HG03066 (cell line): Measurements from ENCODE around the gene HMCN2.
"Not testable (repeated sequence)": the region's sequence is repeated elsewhere in the genome, so short reads cannot be mapped to it uniquely, and the experiment has no call there.

Experiments used
- ATAC-seq: cut with Tn5 transposase; IDR thresholded peaks from one replicate; pipeline ENCODE4 v1.9.1; 2021; ENCODE audit warnings: low read depth; ENCODE audit not compliant: unreplicated experiment

The HMCN2 gene

DNA sequence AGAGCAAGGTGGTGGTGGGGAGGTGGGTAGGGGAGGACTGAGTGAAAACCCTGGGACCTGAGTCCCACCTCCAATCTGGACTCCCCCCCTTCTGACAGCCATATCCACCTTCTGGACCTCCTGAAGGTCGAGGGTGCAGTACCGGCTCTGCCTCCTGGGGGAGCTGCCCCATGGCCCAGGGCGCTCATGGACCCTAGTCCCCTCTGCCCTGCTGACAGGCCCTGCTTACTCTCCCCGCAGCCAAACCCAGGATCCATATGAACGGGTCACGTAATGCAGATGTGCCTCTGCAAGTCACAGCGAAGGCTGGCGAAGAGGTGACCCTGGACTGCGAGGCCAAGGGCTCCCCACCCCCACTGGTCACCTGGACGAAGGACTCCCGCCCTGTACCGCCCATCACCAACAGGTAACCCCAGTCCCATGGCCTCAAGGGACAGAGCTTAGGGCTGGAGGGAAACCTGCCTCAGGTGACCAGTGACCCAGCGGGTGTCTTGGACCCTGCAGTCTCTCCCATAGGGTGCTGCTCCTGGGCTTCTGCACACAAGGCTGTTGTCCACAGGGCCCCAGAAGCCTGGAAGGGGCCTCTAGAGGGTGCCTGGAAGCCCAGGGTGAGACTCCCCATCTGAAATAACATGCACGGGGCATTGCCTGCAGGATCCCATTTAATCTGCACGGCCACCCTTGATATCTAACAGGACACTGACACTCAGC, 61.7 kb downstream of the HMCN2 start:
- no peak for ATAC-seq

DNA sequence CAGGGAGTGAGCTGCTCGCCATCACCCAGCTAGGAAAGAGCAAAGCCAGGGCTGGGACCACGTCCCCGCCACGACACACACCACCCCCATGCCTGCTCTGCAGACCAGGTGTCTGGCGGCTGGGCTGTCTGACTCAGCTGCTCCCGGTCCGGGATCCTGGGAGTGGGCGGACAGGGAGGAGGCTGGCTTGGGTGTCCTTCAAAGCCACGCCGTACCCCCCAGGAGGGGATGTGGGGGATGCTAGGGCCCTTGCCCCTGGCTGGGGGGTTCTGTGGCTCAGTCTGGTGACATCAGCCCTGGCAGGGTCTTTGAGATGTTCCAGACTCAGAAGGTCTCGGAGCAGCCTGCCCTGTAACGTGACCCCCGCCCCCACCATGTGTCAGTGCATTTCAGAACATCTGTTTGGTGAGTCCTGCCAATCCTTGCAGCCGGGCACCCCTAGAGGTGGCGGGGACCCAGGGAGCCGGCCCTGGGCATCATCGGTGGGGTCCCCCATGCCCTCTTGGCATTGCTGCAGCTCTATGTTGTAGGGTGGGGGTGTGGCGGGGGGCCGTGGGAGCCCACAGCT, 62.3 kb downstream of the HMCN2 start:
- no peak for ATAC-seq

DNA sequence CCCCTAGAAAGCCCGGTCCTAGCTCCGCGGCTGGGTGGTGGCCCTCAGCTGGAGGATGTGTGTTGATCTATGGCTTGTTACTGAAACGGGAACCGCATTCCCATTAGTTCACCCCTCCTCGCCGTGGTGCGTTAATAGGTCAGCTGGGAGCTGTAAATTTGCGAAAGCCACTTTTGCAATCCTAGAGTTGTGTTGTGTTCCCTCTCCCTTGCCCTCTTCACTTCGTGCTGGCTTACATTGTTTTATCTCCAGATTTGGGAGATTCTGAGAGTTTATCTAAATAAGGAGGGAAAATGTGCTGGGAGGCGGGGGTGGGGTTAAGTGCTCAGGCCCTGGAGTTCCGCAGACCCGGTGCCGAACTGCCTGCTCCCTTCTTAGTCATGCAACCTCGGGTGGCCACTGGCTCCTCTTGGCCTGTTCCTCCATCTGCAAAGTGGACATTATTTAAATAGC, 62.8 kb downstream of the HMCN2 start:
- ATAC-seq = no peak

DNA sequence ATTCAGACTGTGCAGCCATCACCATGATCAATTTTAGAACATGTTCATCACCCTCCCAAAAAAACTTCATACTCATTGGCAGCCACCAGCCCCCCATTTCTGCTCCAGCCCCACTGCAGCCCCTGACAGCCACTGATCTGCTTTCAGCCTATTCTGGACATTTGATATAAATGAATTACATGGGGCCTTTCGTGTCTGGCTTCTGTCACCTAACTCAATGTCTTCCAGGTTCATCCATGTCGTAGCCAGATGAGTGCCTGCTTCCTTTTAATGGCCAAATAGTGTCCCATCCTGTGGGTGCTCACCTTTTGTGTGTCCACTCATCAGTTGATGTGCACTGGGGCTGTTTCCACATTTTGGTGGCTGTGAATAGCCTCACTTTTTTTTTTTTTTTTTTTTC, 63.5 kb downstream of the HMCN2 start:
- ATAC-seq = no peak

DNA sequence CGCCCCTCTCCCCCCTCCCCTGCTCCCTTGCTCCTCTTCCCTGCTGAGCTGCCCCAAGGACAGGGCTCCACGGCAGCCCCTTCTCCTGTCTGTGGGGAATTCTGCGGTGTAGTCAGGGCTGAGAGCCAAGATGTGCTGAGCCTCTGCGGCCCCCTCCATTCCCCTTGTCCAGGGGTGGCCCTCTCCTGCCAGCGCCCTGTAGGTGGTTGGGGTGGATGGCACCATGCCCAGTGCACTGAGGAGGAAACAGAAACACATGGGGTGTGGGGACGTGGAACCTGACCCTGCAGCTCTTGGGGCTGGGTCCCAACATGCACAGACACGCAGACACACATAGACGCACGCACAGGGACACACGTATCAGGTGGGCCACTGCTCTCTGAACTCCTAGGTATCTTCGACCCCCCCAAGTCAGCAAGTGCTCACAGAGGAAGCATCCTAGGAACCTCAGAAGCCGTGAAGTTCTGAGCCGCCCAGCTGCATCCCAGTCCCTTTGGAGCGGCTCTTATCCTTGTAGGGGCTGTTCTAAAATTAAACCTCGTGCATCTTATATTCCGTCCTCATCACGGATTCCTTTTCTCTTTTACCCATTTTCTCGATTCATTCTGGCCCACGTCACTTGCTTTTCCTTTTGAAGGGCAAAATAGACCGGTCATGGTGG, 64.8 kb downstream of the HMCN2 start:
- no peak for ATAC-seq

DNA sequence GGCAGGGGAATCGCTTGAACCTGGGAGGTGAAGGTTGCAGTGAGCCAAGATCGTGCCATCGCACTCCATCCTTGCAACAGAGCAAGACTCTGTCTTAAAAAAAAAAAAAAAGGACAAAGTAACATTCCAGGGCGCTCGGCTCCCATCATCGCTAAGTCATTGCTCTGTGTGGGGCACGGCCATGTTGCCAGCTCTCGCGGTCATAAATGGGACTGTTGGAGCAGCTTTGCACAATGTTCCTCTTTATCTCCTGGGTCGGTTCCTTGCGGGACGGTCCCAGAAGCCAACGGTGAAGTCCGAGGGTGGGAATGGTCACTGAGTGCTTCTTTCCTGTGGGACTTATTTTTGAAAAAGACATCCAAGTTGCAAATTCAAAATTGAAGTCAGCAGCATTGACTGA, 65.5 kb downstream of the HMCN2 start:
- no peak for ATAC-seq

DNA sequence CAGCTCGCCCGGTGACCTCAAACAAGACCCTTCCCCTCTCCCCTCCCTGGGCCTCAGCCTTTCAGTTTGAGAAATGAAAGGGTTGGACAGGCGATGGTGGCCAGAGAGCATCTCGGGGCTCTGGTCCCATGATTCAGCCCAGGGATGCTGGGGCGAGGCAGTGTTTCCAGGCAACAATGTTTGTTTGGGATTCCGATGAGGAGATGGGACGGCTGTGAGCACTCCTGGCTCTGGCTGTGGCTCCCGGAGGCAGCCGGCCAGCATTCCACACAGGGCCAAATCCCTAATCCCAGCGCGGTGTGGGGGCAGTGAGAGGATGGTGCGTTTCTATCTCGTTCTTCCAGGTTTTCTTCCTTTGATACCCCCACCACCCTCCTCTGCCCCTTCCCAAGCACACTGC, 66.0 kb downstream of the HMCN2 start:
- no peak for ATAC-seq

DNA sequence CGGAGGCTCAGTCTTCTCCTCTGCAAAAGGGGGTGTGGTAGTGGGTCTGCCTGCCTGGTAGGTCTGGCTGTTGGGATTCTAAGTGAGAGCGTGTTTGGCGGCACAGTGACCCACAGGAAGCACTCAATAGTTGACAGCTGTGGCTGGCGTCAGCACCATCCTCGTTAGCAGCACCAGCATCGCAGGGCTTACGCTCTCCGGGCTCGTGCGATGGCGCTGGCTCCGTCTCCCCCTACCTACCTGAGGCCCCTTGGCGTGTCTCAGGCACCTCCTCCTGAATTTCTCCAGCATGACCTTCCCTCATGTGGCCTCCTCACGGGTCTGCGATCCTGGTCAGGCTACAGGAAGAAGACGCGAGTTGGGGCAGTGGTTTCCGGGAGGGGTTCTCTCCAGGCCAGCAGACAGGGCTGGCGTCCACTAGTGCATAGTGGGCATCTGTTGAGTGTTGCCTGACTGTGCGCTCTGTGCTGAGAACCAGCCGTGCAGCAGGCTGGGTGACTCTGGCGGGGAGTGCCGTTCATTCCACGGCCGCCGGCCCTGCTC, 66.9 kb downstream of the HMCN2 start:
- no peak for ATAC-seq

DNA sequence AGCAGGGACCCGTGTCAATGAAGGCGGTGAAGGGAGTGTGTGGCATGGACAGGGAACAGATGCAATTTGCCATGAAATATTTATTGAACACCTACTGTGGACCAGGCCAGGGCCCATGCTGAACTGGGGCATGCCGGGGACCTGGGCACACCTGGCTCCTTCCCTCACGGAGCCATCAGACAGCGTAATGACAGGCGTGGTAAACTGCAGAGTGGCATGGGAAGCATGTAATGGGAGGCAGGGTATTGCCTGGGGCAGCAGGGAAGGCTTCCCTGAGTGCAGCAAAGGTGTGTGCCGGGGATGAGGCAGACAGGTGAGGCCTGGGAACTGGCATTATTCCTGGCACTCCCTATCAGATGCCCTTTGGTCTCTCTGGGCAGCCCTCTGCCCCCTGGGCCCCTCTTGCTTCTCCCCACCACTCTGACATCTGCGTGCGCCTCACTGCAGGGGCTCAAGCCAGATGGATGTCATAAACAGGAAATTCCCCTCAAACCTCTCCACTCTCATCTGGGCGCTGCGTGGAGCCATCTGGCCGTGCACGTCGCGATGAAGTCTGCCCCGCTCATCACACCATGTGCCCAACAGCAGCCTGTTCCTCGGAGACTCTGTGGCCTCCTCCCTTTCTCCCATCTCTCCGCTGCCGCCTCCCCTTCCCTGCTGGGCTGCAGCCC, 67.6 kb downstream of the HMCN2 start:
- no peak for ATAC-seq

DNA sequence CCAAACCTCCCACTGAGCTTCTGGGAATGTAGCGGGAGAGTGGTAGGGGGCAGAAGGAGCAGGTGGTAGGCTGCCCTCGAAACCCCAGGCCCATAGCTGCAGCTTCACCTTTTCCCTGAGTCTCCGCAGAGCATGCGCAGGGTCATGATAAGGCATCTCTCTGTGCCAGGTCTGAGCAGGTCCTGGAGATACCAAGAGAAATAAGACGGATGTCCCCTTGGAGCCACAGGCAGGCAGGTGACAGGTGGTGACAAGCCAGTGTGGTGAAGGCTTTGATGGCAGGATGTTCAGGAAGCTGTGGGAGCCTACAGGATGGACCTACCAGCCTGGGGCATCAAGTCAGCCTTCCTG, 68.1 kb downstream of the HMCN2 start:
- ATAC-seq = no peak

DNA sequence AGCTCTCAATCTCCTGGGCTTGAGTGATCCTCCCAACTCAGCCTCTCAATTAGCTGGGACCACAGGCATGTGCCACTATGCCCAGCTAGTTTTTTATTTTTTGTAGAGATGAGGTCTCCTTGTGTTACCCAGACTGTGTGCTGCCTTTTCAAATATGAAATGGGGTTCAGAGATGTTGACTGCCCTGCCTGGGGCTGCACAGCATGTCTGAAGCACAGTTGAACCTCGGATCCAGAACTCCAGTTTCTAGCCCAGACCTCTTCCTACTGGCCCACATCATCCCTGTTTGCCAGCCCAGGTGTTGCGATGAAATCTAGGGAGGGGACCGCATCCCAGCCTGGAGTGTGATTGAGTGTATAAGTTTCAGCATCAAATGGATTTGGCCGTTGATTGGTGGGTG, 69.4 kb downstream of the HMCN2 start:
- ATAC-seq = no peak

DNA sequence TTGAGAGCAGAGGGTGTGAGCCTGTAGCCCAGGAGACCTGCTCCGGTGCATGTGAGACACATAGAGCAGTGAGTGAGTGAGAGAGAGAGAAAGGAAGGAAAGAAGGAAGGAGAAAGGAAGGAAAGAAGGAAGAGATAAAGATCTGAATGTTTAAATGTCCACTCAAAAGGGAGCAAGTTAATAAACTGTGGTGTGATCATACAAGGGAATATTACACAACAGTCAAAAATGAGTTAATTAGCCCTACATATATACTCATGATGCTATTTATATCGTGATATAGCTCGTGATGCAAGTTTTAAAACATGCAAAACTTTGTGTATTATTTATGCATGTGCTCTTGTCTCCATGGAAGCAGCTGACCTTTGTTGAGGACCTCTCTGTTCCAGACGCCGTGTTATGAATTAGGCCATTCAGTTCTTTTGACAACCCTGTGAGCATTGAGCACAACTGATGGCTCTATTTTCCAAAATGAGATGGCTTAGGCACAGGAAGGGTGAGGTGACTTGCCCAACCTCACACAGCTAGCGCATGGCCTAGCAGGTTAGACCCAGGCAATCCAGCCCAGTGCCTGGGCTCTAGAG, 70.6 kb downstream of the HMCN2 start:
- no peak for ATAC-seq

DNA sequence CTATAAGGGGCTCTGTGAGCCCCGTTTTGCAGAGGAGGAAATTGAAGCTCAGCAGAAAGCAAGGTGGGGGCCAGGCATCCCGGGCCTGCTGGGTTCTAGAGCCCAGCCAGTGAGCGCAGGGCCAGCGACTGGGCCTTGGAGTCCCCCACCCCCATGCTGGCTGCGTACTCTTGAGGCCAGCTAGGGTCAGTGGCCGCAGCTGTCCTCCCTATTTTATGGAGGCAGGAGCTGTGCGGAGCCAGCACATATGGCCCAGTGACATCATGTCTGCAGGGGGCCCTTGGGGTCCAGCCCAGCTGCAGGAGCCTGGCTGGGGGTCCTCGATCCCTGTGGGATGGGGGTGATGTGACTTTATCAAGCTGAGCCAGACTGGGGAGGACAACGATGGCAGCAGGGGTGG, 71.3 kb downstream of the HMCN2 start:
- no peak for ATAC-seq

DNA sequence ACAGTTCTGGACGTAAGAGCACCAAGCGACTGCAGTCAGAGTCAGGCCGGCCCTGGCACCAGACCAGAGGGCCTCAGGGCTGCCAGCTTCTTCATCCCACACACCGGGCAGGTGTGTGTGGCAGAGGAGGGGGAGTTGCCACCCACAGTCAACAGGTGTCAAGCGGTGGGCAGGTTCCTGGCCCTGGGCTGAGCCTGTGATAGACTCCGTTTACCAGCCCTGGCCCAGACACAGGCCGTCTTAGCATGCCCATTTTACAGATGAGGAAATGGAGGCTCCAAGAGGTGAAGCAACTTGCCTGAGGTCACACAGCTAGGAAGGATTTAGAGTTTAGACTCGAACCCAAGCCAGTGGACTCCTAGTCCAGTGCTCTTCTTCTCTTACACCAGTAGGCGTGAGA, 71.8 kb downstream of the HMCN2 start:
- ATAC-seq = no peak

DNA sequence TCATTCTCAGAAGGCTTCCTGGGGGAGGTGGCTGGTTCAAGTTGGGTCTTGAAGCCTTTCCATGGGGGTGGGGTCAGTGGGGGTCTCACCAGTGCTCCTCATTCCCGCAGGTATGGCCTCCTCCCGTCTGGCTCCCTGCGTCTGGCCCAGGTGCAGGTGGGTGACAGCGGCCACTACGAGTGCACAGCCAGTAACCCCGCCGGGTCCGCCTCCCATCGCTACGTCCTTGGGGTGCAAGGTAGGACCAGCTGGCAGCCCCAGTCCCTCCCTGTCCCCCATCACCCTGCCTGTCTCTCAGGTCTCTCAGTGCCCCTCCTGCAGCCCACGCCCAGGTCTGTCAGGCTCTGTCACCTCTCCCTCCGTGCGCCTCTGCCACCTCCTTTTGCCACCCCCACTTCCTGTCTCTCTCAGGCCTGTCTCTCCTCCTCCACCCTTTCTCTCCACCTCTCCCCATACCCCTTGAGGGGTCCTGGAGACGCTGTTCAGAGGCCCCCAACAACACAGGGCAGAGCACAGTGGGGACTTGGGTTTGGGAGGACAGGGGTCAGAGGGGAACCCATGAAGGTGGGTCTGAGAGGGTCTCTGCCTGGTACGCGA, 72.3 kb downstream of the HMCN2 start:
- ATAC-seq = no peak

DNA sequence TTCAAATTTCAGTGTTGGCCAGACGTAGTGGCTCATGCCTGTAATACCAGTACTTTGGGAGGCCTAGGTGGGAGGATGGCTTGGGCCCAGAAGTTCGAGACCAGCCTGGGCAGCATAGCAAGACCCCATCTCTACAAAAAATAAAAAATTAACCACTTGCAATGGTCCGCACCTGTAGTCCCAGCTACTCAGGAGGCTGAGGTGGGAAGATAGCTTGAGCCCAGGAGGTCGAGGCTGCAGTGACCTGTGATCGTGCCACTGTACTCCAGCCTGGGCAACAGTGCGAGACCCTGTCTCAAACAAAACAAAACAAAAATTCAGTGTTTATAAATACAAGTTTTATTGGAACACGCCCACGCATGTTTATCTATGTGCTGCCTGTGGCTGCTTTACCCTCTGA, 73.3 kb downstream of the HMCN2 start:
- ATAC-seq = not testable (repeated sequence)

DNA sequence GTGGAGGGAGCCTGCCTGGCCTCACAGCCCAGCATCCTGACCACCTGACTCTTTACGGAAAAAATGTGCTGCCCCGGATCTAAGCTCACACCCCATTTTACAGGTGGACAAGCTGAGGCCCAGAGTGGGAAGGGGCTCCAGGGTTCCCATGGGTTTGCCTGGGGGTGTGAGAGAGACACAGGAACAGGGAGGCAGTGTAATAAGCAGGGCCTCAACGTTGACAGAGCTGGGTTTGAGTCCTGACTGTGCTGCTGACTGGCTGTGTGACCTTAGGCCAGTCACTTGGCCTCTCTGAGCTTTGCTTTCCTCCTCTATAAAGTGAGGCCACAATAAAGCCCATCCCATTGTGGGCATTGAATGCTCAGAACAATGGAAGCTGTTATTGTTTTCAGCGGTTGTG, 73.7 kb downstream of the HMCN2 start:
- no peak for ATAC-seq

DNA sequence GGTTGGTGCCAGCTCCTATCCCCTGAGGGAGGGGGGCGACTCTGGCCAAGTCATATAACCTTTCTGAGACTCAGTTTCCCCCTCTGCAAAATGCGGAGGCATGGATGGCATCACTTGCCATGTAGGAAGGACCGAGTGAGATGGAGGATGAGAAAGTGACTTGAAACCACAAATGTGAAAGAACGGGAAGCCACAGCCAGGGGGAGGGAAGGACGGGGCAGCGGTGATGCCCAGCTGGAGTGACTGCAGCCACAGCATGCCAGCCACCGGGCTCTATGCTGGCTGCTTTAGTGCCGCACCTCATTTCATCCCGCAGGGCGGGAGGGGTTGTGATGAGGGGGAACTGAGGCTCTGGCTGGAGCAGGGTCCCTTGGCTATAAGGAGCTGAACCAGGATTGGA, 74.5 kb downstream of the HMCN2 start:
- no peak for ATAC-seq

DNA sequence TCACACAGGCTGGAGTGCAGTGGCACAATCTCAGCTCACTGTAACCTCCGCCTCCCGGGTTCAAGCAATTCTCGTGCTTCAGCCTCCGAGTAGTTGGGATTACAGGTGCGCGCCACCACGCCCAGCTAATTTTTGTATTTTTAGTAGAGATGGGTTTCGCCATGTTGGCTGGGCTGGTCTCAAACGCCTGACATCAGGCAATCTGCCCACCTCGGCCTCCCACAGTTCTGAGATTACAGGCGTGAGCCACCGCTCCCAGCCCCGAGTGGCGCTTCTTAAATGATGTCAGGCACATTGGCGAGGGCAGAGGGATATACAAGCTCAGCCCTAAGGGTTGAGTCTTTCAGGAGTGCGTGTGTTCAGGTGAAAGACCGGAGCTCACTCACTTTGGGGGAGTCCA, 75.0 kb downstream of the HMCN2 start:
- not testable (repeated sequence) for ATAC-seq

DNA sequence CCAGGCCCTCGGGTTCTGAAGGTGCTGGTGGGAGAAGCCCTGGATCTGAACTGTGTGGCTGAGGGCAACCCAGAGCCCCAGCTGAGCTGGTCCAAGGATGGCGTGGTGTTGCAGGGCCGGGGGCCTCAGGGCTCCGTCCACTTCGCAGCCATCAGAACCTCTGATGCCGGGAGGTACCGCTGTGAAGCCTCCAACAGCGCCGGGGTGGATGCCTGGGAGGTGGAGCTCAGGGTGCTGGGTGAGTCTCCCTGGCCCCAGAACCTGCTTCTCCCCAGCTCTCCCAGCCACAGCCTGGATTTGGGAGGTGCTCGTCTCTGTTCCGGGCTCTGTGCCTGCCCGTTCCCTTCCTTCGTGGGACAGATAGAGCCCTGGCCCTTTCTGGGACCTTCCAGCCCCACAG, 75.6 kb downstream of the HMCN2 start:
- ATAC-seq = no peak
